ENCODE results near the gene EIF4E1B.

The EIF4E1B gene

GRCh38 chr5:176629853-176630680 lies at the start of gene EIF4E1B, which contains the start of gene SNCB:
TSS of gene EIF4E1B (plus strand) at chr5:176630675. CDS start at chr5:176642788, 12,113 bp downstream.
TSS of gene SNCB (minus strand) at chr5:176630534. CDS start at chr5:176629654, 880 bp downstream.
- TF ChIP-seq CTCF (IDR thresholded peaks at IDR 0.05; ENCODE audit: insufficient read depth, low read depth, low read length, missing control alignments) = no peak
- peak; percentile 32 for DNase-seq (ENCODE audit: low read depth)
- H3K4me3 ChIP-seq (ENCODE audit: low read depth, low read length) = no peak within 1 kb of the TSS

- TF ChIP-seq CTCF (IDR thresholded peaks at IDR 0.05; ENCODE audit: insufficient read depth, low read depth, low read length, missing control alignments) = no peak
- no peak overlapping the region for H3K4me3 ChIP-seq (ENCODE audit: low read depth, low read length)
- DNase-seq (ENCODE audit: low read depth) = no peak
These were observed 49.1 kb upstream of the EIF4E1B start for GRCh38 chr5:176581361-176581760.

GRCh38 chr5:176583076-176583475 lies 47.4 kb upstream of the EIF4E1B start:
- no peak for TF ChIP-seq CTCF (IDR thresholded peaks at IDR 0.05; ENCODE audit: insufficient read depth, low read depth, low read length, missing control alignments)
- no peak overlapping the region for H3K4me3 ChIP-seq (ENCODE audit: low read depth, low read length)
- DNase-seq (ENCODE audit: low read depth) = no peak

GRCh38 chr5:176587398-176587797 lies 43.1 kb upstream of the EIF4E1B start:
- H3K4me3 ChIP-seq (ENCODE audit: low read depth, low read length) = no peak overlapping the region
- no peak for DNase-seq (ENCODE audit: low read depth)
- TF ChIP-seq CTCF (IDR thresholded peaks at IDR 0.05; ENCODE audit: insufficient read depth, low read depth, low read length, missing control alignments) = no peak

GRCh38 chr5:176588297-176588696 lies 42.2 kb upstream of the EIF4E1B start:
- no peak for DNase-seq (ENCODE audit: low read depth)
- no peak for TF ChIP-seq CTCF (IDR thresholded peaks at IDR 0.05; ENCODE audit: insufficient read depth, low read depth, low read length, missing control alignments)
- no peak overlapping the region for H3K4me3 ChIP-seq (ENCODE audit: low read depth, low read length)

- no peak for TF ChIP-seq CTCF (IDR thresholded peaks at IDR 0.05; ENCODE audit: insufficient read depth, low read depth, low read length, missing control alignments)
- no peak overlapping the region for H3K4me3 ChIP-seq (ENCODE audit: low read depth, low read length)
- no peak for DNase-seq (ENCODE audit: low read depth)
These were observed 41.3 kb upstream of the EIF4E1B start for GRCh38 chr5:176589039-176589769.

All from GM12865 (cell line).